H1 (cell line): ENCODE measurements around the gene BLCAP. TPM values are rescaled to one million over a fixed set of nuclear protein-coding genes. Genes with fewer than 3 reads are reported as not detected.

ENCODE experiments used
- CTCF ChIA-PET: fragments of 300-600 bp; sonication (Branson Sonifier 250); formaldehyde crosslinking; loops from one replicate; lab custom pipeline; 2021; ENCODE audit not compliant: partially characterized antibody; lab: Charles Lee
- POLR2A ChIA-PET: fragments of 300-600 bp; sonication (Branson Sonifier 250); formaldehyde crosslinking; loops from one replicate; lab custom pipeline; 2021; ENCODE audit warnings: inconsistent platforms; ENCODE audit not compliant: partially characterized antibody; lab: Charles Lee
- DNase-seq, 2 experiments: peaks; one replicate each; pipeline versions ENCODE4 v3.0.0 to v3.0.0-alpha.2; 2010 to 2022; ENCODE audit warnings: low spot score in 2 of 2, low read depth in 1 of 2, mixed read lengths in 1 of 2
- FAIRE-seq: peaks from 2 replicates; lab custom pipeline; 2011; peaks lifted over from hg19 to GRCh38; lab: Jason Lieb, UNC
- H2AFZ ChIP-seq: 2 replicates; pipeline ENCODE4 v1.8.1; 2012; ENCODE audit warnings: low read length, inconsistent platforms
- H2AK5ac ChIP-seq: 2 replicates; pipeline ENCODE4 v1.6.1; 2013; ENCODE audit warnings: low read depth, low read length
- H2BK120ac ChIP-seq: replicated peaks from 2 replicates; pipeline ENCODE3; 2013; ENCODE audit warnings: low read depth, low read length, inconsistent platforms
- H2BK12ac ChIP-seq: 2 replicates; pipeline ENCODE4 v1.6.1; 2013; ENCODE audit warnings: low read depth, low read length
- H2BK15ac ChIP-seq: 2 replicates; pipeline ENCODE4 v1.6.1; 2013; ENCODE audit warnings: low read length
- H2BK20ac ChIP-seq: 2 replicates; pipeline ENCODE4 v1.6.1; 2013; ENCODE audit warnings: low read length
- H2BK5ac ChIP-seq: 2 replicates; pipeline ENCODE4 v1.6.1; 2013; ENCODE audit warnings: low read depth, low read length
- H3K14ac ChIP-seq: 2 replicates; pipeline ENCODE4 v1.6.1; 2013; ENCODE audit warnings: inconsistent platforms; ENCODE audit not compliant: insufficient read length
- H3K18ac ChIP-seq: 2 replicates; pipeline ENCODE4 v1.6.1; 2013; ENCODE audit warnings: low read length; ENCODE audit errors: extremely low read depth
- H3K23ac ChIP-seq: 2 replicates; pipeline ENCODE4 v1.6.1; 2013; ENCODE audit warnings: inconsistent platforms; ENCODE audit not compliant: insufficient read length
- H3K23me2 ChIP-seq: 2 replicates; pipeline ENCODE4 v1.6.1; 2013; ENCODE audit warnings: low read depth, low read length
- H3K27ac ChIP-seq: 2 replicates; pipeline ENCODE4 v1.6.1; 2011; ENCODE audit warnings: low read depth, low read length, inconsistent platforms
- H3K27me3 ChIP-seq, 4 experiments: replicated peaks in 1 of 4; 1 replicate in 1 of 4; 2 replicates in 3 of 4; pipeline versions ENCODE4 v1.6.1 to v1.8.1; 2011 to 2013; ENCODE audit warnings: low read length in 3 of 4, mild to moderate bottlenecking in 3 of 4, inconsistent platforms in 2 of 4, mixed read lengths in 2 of 4, moderate library complexity in 1 of 4; ENCODE audit not compliant: control insufficient read depth in 3 of 4, insufficient read depth in 3 of 4; ENCODE audit errors: extremely low read depth in 1 of 4
- H3K36me3 ChIP-seq, 4 experiments: 2 replicates each; pipeline versions ENCODE4 v1.6.1 to v1.8.1; 2011 to 2013; ENCODE audit warnings: mild to moderate bottlenecking in 4 of 4, low read length in 3 of 4, moderate library complexity in 2 of 4, control low read depth in 1 of 4, inconsistent platforms in 1 of 4; ENCODE audit not compliant: insufficient read depth in 4 of 4, control insufficient read depth in 2 of 4
- H3K4ac ChIP-seq: replicated peaks from 2 replicates; pipeline ENCODE3; 2013; ENCODE audit warnings: low read length, low read depth, mixed read lengths, inconsistent platforms; ENCODE audit not compliant: insufficient read length
- H3K4me1 ChIP-seq, 4 experiments: replicated peaks in 1 of 4; 1 replicate in 1 of 4; 2 replicates in 3 of 4; pipeline versions ENCODE4 v1.6.1 to v1.8.1; 2011 to 2013; ENCODE audit warnings: low read length in 3 of 4, inconsistent platforms in 2 of 4, mixed read lengths in 1 of 4; ENCODE audit not compliant: insufficient read depth in 4 of 4, control insufficient read depth in 3 of 4
- H3K4me2 ChIP-seq, 2 experiments: 2 replicates each; pipeline versions ENCODE4 v1.6.1 to v1.8.1; 2011 to 2013; ENCODE audit warnings: low read depth in 2 of 2, low read length in 2 of 2, control low read depth in 1 of 2, inconsistent platforms in 1 of 2, mild to moderate bottlenecking in 1 of 2; ENCODE audit not compliant: insufficient read depth in 1 of 2
- H3K4me3 ChIP-seq, 4 experiments: fragments of 200-600, 300-600 bp in 1 of 4; sonication (generic), shearing (Covaris generic), sonication (Bioruptor Twin) in 1 of 4; 2 replicates each; pipeline versions ENCODE4 v1.5.1 to v1.8.1; 2011 to 2016; ENCODE audit warnings: low read length in 4 of 4, low read depth in 3 of 4, control low read depth in 2 of 4, inconsistent platforms in 2 of 4, mild to moderate bottlenecking in 2 of 4, mixed read lengths in 1 of 4, moderate library complexity in 1 of 4; ENCODE audit not compliant: insufficient read depth in 2 of 4; ENCODE audit errors: extremely low read depth in 1 of 4
- H3K56ac ChIP-seq: replicated peaks from 2 replicates; pipeline ENCODE3; 2013; ENCODE audit warnings: low read depth, mild to moderate bottlenecking, mixed read lengths, low read length, inconsistent platforms; ENCODE audit not compliant: insufficient read length
- H3K79me1 ChIP-seq: 2 replicates; pipeline ENCODE4 v1.6.1; 2013; ENCODE audit warnings: low read depth, low read length, control low read depth
- H3K79me2 ChIP-seq, 2 experiments: 2 replicates each; pipeline versions ENCODE4 v1.6.1 to v1.8.1; 2012 to 2013; ENCODE audit warnings: low read length in 2 of 2, mild to moderate bottlenecking in 2 of 2, inconsistent platforms in 1 of 2; ENCODE audit not compliant: insufficient read depth in 2 of 2, control insufficient read depth in 1 of 2
- H3K9ac ChIP-seq, 4 experiments: replicated peaks in 1 of 4; 1 replicate in 1 of 4; 2 replicates in 3 of 4; pipeline versions ENCODE4 v1.6.1 to v1.8.1; 2011 to 2013; ENCODE audit warnings: low read depth in 3 of 4, low read length in 3 of 4, control low read depth in 2 of 4, mild to moderate bottlenecking in 2 of 4, moderate library complexity in 2 of 4, inconsistent platforms in 1 of 4; ENCODE audit errors: extremely low read depth in 1 of 4
- H3K9me3 ChIP-seq, 2 experiments: 2 replicates each; pipeline versions ENCODE4 v1.6.1 to v1.8.1; 2012 to 2013; ENCODE audit warnings: mild to moderate bottlenecking in 2 of 2, moderate library complexity in 2 of 2, control low read depth in 1 of 2, inconsistent platforms in 1 of 2, low read depth in 1 of 2, low read length in 1 of 2, mixed read lengths in 1 of 2; ENCODE audit not compliant: insufficient read depth in 2 of 2
- H4K20me1 ChIP-seq, 2 experiments: replicated peaks in 1 of 2; 2 replicates each; pipeline versions ENCODE3 to v1.8.1; 2011 to 2013; ENCODE audit warnings: inconsistent platforms in 2 of 2, low read length in 2 of 2, mild to moderate bottlenecking in 1 of 2; ENCODE audit not compliant: insufficient read depth in 2 of 2, control insufficient read depth in 1 of 2
- H4K5ac ChIP-seq: 2 replicates; pipeline ENCODE4 v1.6.1; 2013; ENCODE audit warnings: low read length, low read depth, mixed read lengths, inconsistent platforms; ENCODE audit not compliant: insufficient read length
- H4K8ac ChIP-seq: 2 replicates; pipeline ENCODE4 v1.8.0; 2013; ENCODE audit warnings: mild to moderate bottlenecking, moderate library complexity, low read length, inconsistent platforms; ENCODE audit not compliant: insufficient read depth; ENCODE audit errors: extremely low read depth
- H4K91ac ChIP-seq: replicated peaks from 2 replicates; pipeline ENCODE3; 2013; ENCODE audit warnings: low read length, mixed read lengths, inconsistent platforms; ENCODE audit not compliant: insufficient read length
- EZH2 ChIP-seq: fragments of 200-600 bp; sonication (generic); IDR thresholded peaks from 2 replicates; pipeline ENCODE4 v1.7.1; 2012; ENCODE audit warnings: low read depth, mild to moderate bottlenecking, moderate library complexity, low read length, inconsistent platforms; ENCODE audit not compliant: severe bottlenecking
- JUN ChIP-seq: IDR thresholded peaks from 2 replicates; pipeline ENCODE4 v1.6.1; 2011; ENCODE audit warnings: low read depth, mild to moderate bottlenecking, improper control_type of control experiment, low read length
- KDM5A ChIP-seq: fragments of 200-600 bp; IDR thresholded peaks from 2 replicates; pipeline ENCODE4 v1.7.1; 2012; ENCODE audit warnings: mild to moderate bottlenecking, low read length, inconsistent platforms, mixed read lengths
- NRF1 ChIP-seq: IDR thresholded peaks from 2 replicates; pipeline ENCODE4 v1.6.1; 2011; ENCODE audit warnings: mild to moderate bottlenecking, low read depth, low read length, improper control_type of control experiment
- SIRT6 ChIP-seq: IDR thresholded peaks from one replicate; pipeline ENCODE4 v1.7.1; 2012; ENCODE audit warnings: low read length, inconsistent platforms
- SRF ChIP-seq: IDR thresholded peaks from 2 replicates; pipeline ENCODE4 v1.6.1; 2011; ENCODE audit warnings: mild to moderate bottlenecking, low read depth, low read length, moderate library complexity
- TBP ChIP-seq: IDR thresholded peaks from 2 replicates; pipeline ENCODE4 v1.6.1; 2011; ENCODE audit warnings: low read depth, low read length, improper control_type of control experiment
- TCF12 ChIP-seq: IDR thresholded peaks from 2 replicates; pipeline ENCODE4 v1.6.1; 2011; ENCODE audit warnings: low read depth, mild to moderate bottlenecking, low read length
- WGBS, 2 experiments: shearing (Covaris generic) in 1 of 2; methylation state at CpG; one replicate each; pipeline versions ENCODE4 v1.1.6 to v1.1.7; 2013 to 2015; ENCODE audit warnings: low lambda C conversion rate in 2 of 2, mixed read lengths in 2 of 2, inconsistent platforms in 1 of 2, low coverage in 1 of 2, missing lambda C conversion rate in 1 of 2; ENCODE audit not compliant: insufficient replicate concordance in 2 of 2, insufficient coverage in 1 of 2, insufficient read length in 1 of 2; ENCODE audit errors: extremely low coverage in 1 of 2, missing lambda C conversion rate in 1 of 2; 5-methylcytosine and 5-hydroxymethylcytosine counted together
- polyA plus RNA-seq, 7 experiments: library from polyadenylated mRNA; depleted of rRNA in 3 of 7; stranded (reverse) in 5 of 7; unstranded in 2 of 7; fragments of >200 nt in 5 of 7; fragments of 200-250 nt in 2 of 7; gene quantifications; 1 replicate in 5 of 7; 2 replicates in 1 of 7; 4 replicates in 1 of 7; pipeline versions ENCODE4 v1.2.1 to v1.2.3, GENCODE V29; 2011 to 2013; ENCODE audit warnings: missing spikeins in 2 of 7, mixed read lengths in 2 of 7
- total RNA-seq: library from RNA; stranded (reverse); fragmentation: NEBNext Ultra II Directional; extraction: Animal tissue kit (Norgen Biotek cat#: 25700); gene quantifications from 2 replicates; pipeline ENCODE4 v1.2.1, GENCODE V29; 2021
- TF ChIP-seq, protein P1 (sequence below): IDR thresholded peaks from 2 replicates; pipeline ENCODE4 v1.6.1; 2011; ENCODE audit warnings: low read depth, mild to moderate bottlenecking, low read length; ENCODE audit not compliant: insufficient read depth

BLCAP gene
- total and polyA plus RNA-seq, 2 of the 8 experiments (the other 6 are each of a cell fraction or from before 2014, with no cell fraction given), result 60.3 to 72.2 TPM

DNA sequence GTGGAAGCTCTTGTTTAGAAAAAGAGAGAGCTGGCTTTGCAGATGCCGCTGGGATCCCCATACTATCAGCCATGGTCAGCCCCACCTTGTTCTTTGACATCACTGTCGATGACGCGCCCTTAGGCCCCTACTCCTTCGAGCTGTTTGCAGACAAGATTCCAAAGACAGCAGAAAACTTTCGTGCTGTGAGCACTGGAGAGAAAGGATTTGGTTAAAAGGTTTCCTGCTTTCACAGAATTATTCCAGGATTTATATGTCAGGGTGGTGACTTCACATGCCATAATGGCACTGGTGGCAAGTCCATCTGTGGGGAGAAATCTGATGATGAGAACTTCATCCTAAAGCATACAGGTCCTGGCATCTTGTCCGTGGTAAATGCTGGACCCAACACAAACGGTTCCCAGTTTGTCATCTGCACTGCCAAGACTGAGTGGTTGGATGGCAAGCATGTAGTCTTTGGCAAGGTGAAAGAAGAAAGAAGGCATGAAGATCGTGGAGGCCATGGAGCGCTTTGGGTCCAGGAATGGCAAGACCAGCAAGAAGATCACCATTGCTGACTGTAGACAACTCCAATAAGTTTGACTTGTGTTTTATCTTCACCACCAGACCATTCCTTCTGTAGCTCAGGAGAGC, 2.4 kb upstream of the BLCAP start:
- H2BK5ac ChIP-seq, result no peak overlapping the region
- 92% methylated on average over 10 of the region's 10 CpGs; no CpG with 5 or more reads in 1 of the 2 experiments for WGBS, 2 experiments
- H3K79me1 ChIP-seq, result peaks cover 3% of the 10 kb centered on the region
- H3K9me3 ChIP-seq, result no peaks in the 10 kb centered on the region
- no peaks in the 10 kb centered on the region; a peak in 1 of 8 replicates for H3K36me3 ChIP-seq
- no peak overlapping the region for H3K14ac ChIP-seq
- H4K91ac ChIP-seq, result no peak overlapping the region
- no peak for FAIRE-seq
- H3K4me1 ChIP-seq, result peaks cover 4 to 16% (median 6%) of the 10 kb centered on the region in 4 experiments; a peak in 6 of 7 replicates
- peaks cover 10% of the 10 kb centered on the region for H3K23me2 ChIP-seq
- no peak overlapping the region for H2AK5ac ChIP-seq
- CTCF ChIA-PET, result interaction anchor here (0.6 to 2.4 kb wide), 7 partner anchors 17 to 766 kb away, joined by 3 to 10 read pairs (median 4); no protein-coding TSS in a partner anchor
- TF ChIP-seq EZH2 (no peak), TCF12 (no peak), SIRT6 (no peak), JUN (no peak), SRF (no peak), KDM5A (no peak), TBP (no peak), NRF1 (no peak)
- TF ChIP-seq, protein P1, sequence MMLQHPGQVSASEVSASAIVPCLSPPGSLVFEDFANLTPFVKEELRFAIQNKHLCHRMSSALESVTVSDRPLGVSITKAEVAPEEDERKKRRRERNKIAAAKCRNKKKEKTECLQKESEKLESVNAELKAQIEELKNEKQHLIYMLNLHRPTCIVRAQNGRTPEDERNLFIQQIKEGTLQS, result no peak
- TF ChIP-seq, all 59 proteins: peak for 0
- Histone ChIP-seq H3K4ac (no peak overlapping the region), H3K23ac (no peak overlapping the region), H2BK12ac (no peak overlapping the region), H3K4me2 (no peak overlapping the region), H4K20me1 (peaks cover 4 to 12% of the 10 kb centered on the region in 2 experiments), H3K9ac (no peak overlapping the region), H2BK15ac (no peak overlapping the region), H2BK20ac (no peak overlapping the region), H3K4me3 (no peak overlapping the region), H2BK120ac (no peak overlapping the region), H3K79me2 (peaks cover 10 to 23% of the 10 kb centered on the region in 2 experiments), H3K18ac (no peak overlapping the region), H4K8ac (no peak overlapping the region), H3K27me3 (no peaks in the 10 kb centered on the region), H4K5ac (no peak overlapping the region), H3K27ac (no peak overlapping the region), H2AFZ (no peak overlapping the region), H3K56ac (no peak overlapping the region)
- POLR2A ChIA-PET, result interaction anchor here (0.7 to 3.1 kb wide), 5 partner anchors 9 to 245 kb away, joined by 3 to 11 read pairs (median 3); partner anchors contain the start of gene NNAT
- no peak for DNase-seq
